ENCODE data around the gene TMEM72. TPM values are rescaled to one million over a fixed set of nuclear protein-coding genes. Genes with fewer than 3 reads are reported as not detected.

TMEM72 gene
- total RNA-seq, 6 experiments from 2014 or later = not detected

- no peak for TF ChIP-seq CTCF (IDR thresholded peaks at IDR 0.05)
- Mint-ChIP-seq H3K9me3 (no peaks in the 10 kb centered on the region), H3K4me1 (ENCODE audit: low read depth) (peaks cover 53% of the 10 kb centered on the region), H3K4me3 (no peak overlapping the region), H3K27me3 (ENCODE audit: insufficient read depth) (no peaks in the 10 kb centered on the region), H3K36me3 (ENCODE audit: low read depth) (no peaks in the 10 kb centered on the region), H3K27ac (peak overlapping the region; percentile 100)
- no peak for DNase-seq
Measured at GRCh38 chr10:44979281-44980191, 68.4 kb downstream of the TMEM72 start.

DNA sequence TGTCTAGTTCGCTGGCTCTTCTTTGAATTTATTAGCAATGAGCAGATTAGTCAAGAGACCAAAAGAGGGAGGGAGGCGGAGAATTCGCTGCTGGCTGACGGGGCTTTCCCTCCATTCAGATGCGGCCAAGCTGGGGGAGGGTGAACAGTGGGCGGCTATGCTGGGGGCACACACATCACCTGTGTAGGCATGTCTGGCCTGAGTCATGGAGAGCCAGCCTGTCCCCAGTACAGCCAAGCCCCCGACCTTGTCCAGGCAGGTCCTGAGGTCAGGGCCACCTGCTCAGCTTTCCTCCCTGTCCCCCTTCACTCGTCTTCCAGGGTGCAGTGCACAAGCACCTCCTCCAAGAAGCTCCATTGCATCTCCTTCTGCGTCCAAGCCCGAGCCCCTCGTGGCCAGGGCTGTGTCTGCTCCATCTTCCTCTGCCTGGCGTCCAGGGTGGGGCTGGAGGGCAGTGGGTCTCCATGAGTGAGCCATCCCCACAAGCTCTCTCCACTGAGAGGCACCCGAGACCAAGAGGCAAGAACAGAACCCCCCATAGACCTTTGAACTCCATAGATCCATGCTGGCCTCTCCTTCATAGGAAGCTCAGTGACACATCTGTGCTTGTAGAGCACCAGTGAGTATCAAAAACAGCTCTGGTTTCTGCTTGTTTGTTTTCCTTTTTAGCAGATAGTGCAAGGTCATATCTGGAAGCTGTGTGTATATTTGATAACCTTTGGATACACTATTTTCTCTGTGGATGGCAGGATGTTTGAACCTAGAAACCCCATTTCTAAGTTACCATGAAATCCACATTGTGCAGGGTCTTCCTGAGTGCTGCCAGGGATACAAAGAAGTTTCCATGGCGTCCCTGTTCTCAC is 69.4 kb downstream of the TMEM72 start:
- no peak for DNase-seq
- Mint-ChIP-seq H3K4me1 (ENCODE audit: low read depth) (peaks cover 55% of the 10 kb centered on the region), H3K36me3 (ENCODE audit: low read depth) (no peaks in the 10 kb centered on the region), H3K9me3 (no peaks in the 10 kb centered on the region), H3K4me3 (peak overlapping the region; percentile 81), H3K27ac (peak overlapping the region; percentile 100), H3K27me3 (ENCODE audit: insufficient read depth) (no peaks in the 10 kb centered on the region)
- no peak for TF ChIP-seq CTCF (IDR thresholded peaks at IDR 0.05)

GRCh38 chr10:44981172-44982113 is 70.3 kb downstream of the TMEM72 start:
- H3K27ac Mint-ChIP-seq = peak overlapping the region; percentile 100
- peak overlapping the region; percentile 81 for H3K4me3 Mint-ChIP-seq
- H3K27me3 Mint-ChIP-seq (ENCODE audit: insufficient read depth) = no peaks in the 10 kb centered on the region

GRCh38 chr10:44982114-44982460 is 71.0 kb downstream of the TMEM72 start:
- Mint-ChIP-seq H3K9me3 (no peaks in the 10 kb centered on the region), H3K4me3 (no peak overlapping the region), H3K27ac (peak overlapping the region; percentile 100), H3K27me3 (ENCODE audit: insufficient read depth) (no peaks in the 10 kb centered on the region), H3K36me3 (ENCODE audit: low read depth) (no peaks in the 10 kb centered on the region), H3K4me1 (ENCODE audit: low read depth) (peaks cover 50% of the 10 kb centered on the region)
- TF ChIP-seq CTCF (IDR thresholded peaks at IDR 0.05) = no peak
- DNase-seq = no peak

More at GRCh38 chr10:44981172-44982113, 70.3 kb downstream of the TMEM72 start:
- Mint-ChIP-seq H3K36me3 (ENCODE audit: low read depth) (no peaks in the 10 kb centered on the region), H3K9me3 (no peaks in the 10 kb centered on the region), H3K4me1 (ENCODE audit: low read depth) (peaks cover 50% of the 10 kb centered on the region)
- TF ChIP-seq CTCF (IDR thresholded peaks at IDR 0.05) = no peak
- peak; percentile 91 for DNase-seq

DNA sequence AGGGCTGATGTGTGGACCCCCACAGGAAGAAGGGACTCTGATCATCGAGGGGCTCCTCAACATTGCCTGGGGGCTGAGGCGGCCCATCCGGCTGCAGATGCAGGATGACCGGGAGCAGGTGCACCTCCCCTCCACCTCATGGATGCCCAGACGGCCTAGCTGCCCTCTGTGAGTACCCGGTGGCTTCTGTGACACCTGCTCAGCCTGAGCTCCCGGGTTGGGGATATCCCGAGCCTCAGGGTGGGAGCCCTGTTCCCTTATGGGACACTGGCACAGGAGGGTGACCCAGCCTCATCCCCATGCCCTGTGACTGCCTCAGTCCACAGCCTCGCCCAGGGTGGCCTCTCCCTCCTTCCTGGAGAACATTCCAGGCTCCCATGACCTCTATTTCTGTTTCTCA is 71.4 kb downstream of the TMEM72 start:
- no peaks in the 10 kb centered on the region for H3K27me3 Mint-ChIP-seq (ENCODE audit: insufficient read depth)
- no peaks in the 10 kb centered on the region for H3K36me3 Mint-ChIP-seq (ENCODE audit: low read depth)
- no peak for DNase-seq
- no peaks in the 10 kb centered on the region for H3K9me3 Mint-ChIP-seq
- peak overlapping the region; percentile 100 for H3K27ac Mint-ChIP-seq
- no peak overlapping the region for H3K4me3 Mint-ChIP-seq
- H3K4me1 Mint-ChIP-seq (ENCODE audit: low read depth) = peaks cover 50% of the 10 kb centered on the region
- no peak for TF ChIP-seq CTCF (IDR thresholded peaks at IDR 0.05)
